Sigmoid colon (tissue), 7 donors: Measurements from ENCODE around the gene TNS2. TPM values are rescaled to one million over a fixed set of nuclear protein-coding genes. Genes with fewer than 3 reads are reported as not detected.

Experiments
- DNase-seq: peaks from one replicate; pipeline ENCODE4 v3.0.0-alpha.2; 2019
- H3K27ac ChIP-seq, 4 donors: fragments of 200-600 bp; sonication (generic); one replicate each; pipeline ENCODE4 v1.5.1; 2016 to 2019; ENCODE audit warnings: mild to moderate bottlenecking in 1 of 4
- H3K27me3 ChIP-seq, 3 donors: fragments of 200-600 bp; sonication (generic); one replicate each; pipeline ENCODE4 v1.5.1; 2019; ENCODE audit warnings: mild to moderate bottlenecking in 1 of 3
- H3K36me3 ChIP-seq, 4 donors: fragments of 200-600 bp; sonication (generic); one replicate each; pipeline ENCODE4 v1.5.1; 2016 to 2019
- H3K4me1 ChIP-seq, 4 donors: fragments of 200-600 bp; sonication (generic); one replicate each; pipeline ENCODE4 v1.5.1; 2017 to 2019
- H3K4me3 ChIP-seq, 4 donors: fragments of 200-600 bp; sonication (generic); one replicate each; pipeline ENCODE4 v1.5.1; 2017 to 2019; ENCODE audit warnings: mild to moderate bottlenecking in 2 of 4, moderate library complexity in 1 of 4
- H3K9me3 ChIP-seq, 4 donors: fragments of 200-600 bp in 3 of 4; sonication (generic) in 3 of 4; one replicate each; pipeline versions ENCODE4 v1.5.1 to v1.6.1; 2013 to 2019
- EP300 ChIP-seq, 4 donors: sonication (generic); formaldehyde crosslinking; IDR thresholded peaks; one replicate each; pipeline ENCODE4 v1.6.1; 2017; ENCODE audit warnings: antibody characterized with exemption in 4 of 4
- POLR2A ChIP-seq, 2 donors: fragments of 450-650 bp; IDR thresholded peaks; one replicate each; pipeline ENCODE4 v1.6.1; 2016; ENCODE audit warnings: antibody characterized with exemption in 2 of 2, mild to moderate bottlenecking in 2 of 2, moderate library complexity in 2 of 2
- POLR2AphosphoS5 ChIP-seq, 4 donors: sonication (generic); formaldehyde crosslinking; IDR thresholded peaks; one replicate each; pipeline ENCODE4 v1.6.1; 2017; ENCODE audit warnings: antibody characterized with exemption in 4 of 4
- WGBS, 2 donors: extraction: QIAGEN DNeasy Blood & Tissue Kit; methylation state at CpG; one replicate each; pipeline ENCODE4 v1.1.7; 2013; 5-methylcytosine and 5-hydroxymethylcytosine counted together
- intact Hi-C: fragments of 100-400 bp; cut with DNase I; formaldehyde crosslinking; loops from one replicate; pipeline ENCODE4 v1.15.1; 2023
- polyA plus RNA-seq, 3 donors: library from polyadenylated mRNA; stranded (reverse); fragments of 200-250 nt; gene quantifications; one replicate each; pipeline ENCODE4 v1.2.3, GENCODE V29; 2013
- total RNA-seq, 4 donors: library from RNA; depleted of rRNA; stranded (reverse); fragments of >200 nt; gene quantifications; one replicate each; pipeline ENCODE4 v1.1.0, GENCODE V29; 2016
- TF ChIP-seq, protein P1 (sequence below), 4 experiments: fragments of 450-650 bp in 3 of 4; fragments of 200-600 bp in 1 of 4; IDR thresholded peaks; one replicate each; pipeline ENCODE4 v1.5.1; 2016 to 2019; ENCODE audit warnings: antibody characterized with exemption in 4 of 4, mild to moderate bottlenecking in 3 of 4, moderate library complexity in 2 of 4
- donor health status: healthy with polysubstance abuse.
- donor health status: Bipolar disorder and iron deficiency.
- donor health status: healthy.

TNS2 gene
- total and polyA plus RNA-seq, 7 donors: 12.5 to 117 (median 109) TPM

DNA sequence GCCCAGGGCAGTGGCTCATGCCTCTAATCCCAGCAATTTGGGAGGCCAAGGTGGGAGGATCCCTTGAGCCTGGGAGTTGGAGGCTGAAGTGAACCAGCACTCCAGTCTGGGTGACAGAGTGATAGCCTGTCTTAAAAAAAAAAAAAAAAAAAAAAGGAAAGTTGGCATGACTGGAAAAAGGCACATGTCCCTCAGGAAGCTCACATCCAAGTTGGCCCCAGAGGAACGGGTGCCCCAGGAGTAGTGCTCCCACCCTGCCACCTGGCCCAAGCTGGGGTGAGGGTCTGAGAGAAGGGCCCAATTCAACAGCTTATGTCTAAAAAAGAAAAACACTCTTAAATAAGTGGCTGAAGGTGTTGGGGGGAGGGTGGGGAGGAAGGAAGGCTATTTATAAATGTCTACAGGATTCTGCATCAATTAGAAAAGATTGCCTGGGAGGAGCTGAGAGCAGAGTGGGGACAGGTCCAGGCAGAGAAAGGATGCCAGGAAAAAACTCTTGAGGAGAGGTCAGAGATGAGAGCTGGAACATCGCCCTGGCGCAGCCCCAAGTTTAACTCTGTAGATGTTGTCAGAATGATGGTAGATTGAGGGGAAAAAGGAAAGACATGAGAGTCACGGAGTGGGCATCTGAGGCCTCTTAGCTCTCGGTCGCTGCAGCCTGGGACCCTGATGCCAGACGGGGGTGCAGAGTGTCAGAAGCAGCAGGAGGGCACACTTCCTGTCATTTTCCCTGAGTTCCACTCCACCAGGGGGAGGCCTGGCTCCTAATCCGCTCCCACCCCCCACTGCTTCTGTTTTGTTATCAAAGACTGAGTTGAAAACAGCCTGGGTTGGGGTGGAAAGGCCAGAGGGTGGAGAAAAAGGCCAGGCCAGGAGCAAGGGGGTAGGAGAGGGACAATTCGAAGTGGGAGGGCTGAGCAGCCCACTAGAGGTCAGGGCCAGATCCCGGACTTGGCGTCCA is 22.0 kb downstream of the TNS2 start:
- Histone ChIP-seq H3K4me3 (no peak overlapping the region), H3K4me1 (peaks cover 0 to 59% (median 48%) of the 10 kb centered on the region in 4 donors), H3K27ac (peak overlapping the region; percentile 62 to 83 (median 71)), H3K27me3 (no peaks in the 10 kb centered on the region), H3K9me3 (no peaks in the 10 kb centered on the region), H3K36me3 (peaks cover 4 to 78% (median 24%) of the 10 kb centered on the region in 4 donors)
- WGBS, 2 donors: 75 to 84% methylated on average over 11 of the region's 11 CpGs
- DNase-seq: peak; percentile 95
- TF ChIP-seq EP300 (IDR thresholded peaks at IDR 0.05): no peak
- TF ChIP-seq POLR2AphosphoS5 (IDR thresholded peaks at IDR 0.05): peak in 2 of 4 donors; percentile 40 to 43
- intact Hi-C loops: no loop called here

DNA sequence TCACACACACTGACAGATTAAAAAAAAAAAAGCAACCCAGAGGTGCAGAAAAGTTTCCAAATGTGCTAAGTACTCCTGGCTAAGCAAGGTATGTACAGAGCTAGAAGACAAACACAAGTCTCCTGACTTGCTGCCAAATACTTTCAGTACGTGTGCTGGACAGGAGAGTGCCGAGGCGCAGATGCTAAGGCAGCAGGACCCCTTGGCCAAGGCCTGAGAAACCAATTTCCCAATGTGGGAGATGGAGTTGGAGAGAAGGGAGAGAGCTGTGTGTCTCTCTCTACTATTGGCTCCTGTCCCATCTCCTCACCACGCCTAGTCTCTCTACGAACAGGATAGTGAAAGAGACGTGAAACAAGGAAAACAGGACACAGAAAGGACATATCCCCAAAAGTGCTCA is 24.0 kb downstream of the TNS2 start:
- WGBS, 2 donors: 54 to 73% methylated on average over 6 of the region's 6 CpGs
- no peaks in the 10 kb centered on the region for H3K27me3 ChIP-seq
- peaks cover 0 to 72% (median 59%) of the 10 kb centered on the region in 4 donors for H3K4me1 ChIP-seq
- peak; percentile 89 for DNase-seq
- H3K27ac ChIP-seq: peak overlapping the region; percentile 59 to 83 (median 64)
- intact Hi-C loops: no loop called here
- H3K4me3 ChIP-seq: no peak overlapping the region
- no peaks in the 10 kb centered on the region for H3K9me3 ChIP-seq
- peaks cover 4 to 66% (median 18%) of the 10 kb centered on the region in 4 donors for H3K36me3 ChIP-seq
- TF ChIP-seq, protein P1, sequence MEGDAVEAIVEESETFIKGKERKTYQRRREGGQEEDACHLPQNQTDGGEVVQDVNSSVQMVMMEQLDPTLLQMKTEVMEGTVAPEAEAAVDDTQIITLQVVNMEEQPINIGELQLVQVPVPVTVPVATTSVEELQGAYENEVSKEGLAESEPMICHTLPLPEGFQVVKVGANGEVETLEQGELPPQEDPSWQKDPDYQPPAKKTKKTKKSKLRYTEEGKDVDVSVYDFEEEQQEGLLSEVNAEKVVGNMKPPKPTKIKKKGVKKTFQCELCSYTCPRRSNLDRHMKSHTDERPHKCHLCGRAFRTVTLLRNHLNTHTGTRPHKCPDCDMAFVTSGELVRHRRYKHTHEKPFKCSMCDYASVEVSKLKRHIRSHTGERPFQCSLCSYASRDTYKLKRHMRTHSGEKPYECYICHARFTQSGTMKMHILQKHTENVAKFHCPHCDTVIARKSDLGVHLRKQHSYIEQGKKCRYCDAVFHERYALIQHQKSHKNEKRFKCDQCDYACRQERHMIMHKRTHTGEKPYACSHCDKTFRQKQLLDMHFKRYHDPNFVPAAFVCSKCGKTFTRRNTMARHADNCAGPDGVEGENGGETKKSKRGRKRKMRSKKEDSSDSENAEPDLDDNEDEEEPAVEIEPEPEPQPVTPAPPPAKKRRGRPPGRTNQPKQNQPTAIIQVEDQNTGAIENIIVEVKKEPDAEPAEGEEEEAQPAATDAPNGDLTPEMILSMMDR (IDR thresholded peaks at IDR 0.05): no peak
- peak in 1 of 4 donors; percentile 11 for TF ChIP-seq POLR2AphosphoS5 (IDR thresholded peaks at IDR 0.05)

DNA sequence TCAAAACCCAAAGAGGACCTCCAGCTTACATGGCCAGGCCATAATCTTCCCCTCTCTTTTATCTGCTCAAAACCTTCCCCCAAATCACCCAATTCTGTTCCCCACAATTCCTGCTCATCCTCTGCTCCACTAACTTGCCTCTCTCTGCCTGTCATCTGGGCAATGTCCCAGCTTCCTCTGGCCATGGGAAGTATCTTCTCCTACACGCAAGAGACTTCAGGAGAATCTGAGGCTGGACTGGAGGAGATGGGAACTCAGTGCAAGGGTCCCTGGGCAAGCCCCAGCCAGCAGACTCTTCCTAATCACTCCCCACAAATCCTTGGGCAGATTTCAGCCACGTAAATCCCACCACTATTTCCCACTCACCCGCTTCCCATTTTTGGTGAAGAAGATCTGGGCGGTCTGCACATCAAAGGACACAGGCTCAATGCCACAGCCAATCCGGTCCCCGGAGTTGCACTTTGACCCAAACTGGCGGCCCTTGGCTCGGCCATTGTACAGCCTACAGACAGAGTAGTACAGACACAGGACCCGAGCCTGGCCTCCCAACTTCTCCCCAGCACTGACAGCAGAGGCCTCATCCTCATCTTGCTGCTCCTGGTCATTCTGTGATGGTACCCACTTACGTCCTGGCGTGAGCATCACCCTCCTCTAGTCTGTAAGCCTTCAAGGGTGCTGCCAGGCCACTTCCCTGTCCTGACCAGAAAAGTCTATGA is 24.6 kb downstream of the TNS2 start:
- TF ChIP-seq, protein P1 (IDR thresholded peaks at IDR 0.05): no peak
- TF ChIP-seq EP300 (IDR thresholded peaks at IDR 0.05): no peak
- no peak for TF ChIP-seq POLR2AphosphoS5 (IDR thresholded peaks at IDR 0.05)
- TF ChIP-seq POLR2A (IDR thresholded peaks at IDR 0.05): no peak
- H3K27me3 ChIP-seq: no peaks in the 10 kb centered on the region
- peak; percentile 72 for DNase-seq
- peaks cover 4 to 61% (median 16%) of the 10 kb centered on the region in 4 donors for H3K36me3 ChIP-seq
- H3K9me3 ChIP-seq: no peaks in the 10 kb centered on the region
- intact Hi-C loops: no loop called here
- no peak overlapping the region for H3K4me3 ChIP-seq
- WGBS, 2 donors: 88 to 94% methylated on average over 11 of the region's 11 CpGs
- peak overlapping the region; percentile 59 to 83 (median 64) for H3K27ac ChIP-seq
- H3K4me1 ChIP-seq: peaks cover 0 to 68% (median 59%) of the 10 kb centered on the region in 4 donors

DNA sequence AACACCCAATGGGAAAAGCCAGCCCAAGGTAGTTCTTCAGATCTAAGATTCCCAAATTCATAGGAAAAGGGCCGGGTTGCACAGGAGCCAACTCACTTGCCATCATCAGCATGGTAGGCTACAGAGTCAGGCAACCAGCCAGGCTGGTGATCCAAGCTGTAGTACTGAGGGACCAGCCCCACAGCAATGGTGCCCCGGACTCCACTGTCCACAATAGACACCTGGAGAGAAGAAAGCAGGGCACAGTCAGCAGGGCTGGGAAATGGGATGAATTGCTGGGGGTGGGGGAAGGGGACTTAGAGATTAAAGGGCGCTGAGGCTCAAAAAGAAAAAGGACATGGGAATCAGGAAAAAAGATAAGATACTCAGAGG is 25.1 kb downstream of the TNS2 start:
- WGBS, 2 donors: 95 to 96% methylated on average over 3 of the region's 3 CpGs
- Histone ChIP-seq H3K27ac (peak overlapping the region; percentile 59 to 83 (median 64)), H3K9me3 (no peaks in the 10 kb centered on the region), H3K4me3 (no peak overlapping the region), H3K36me3 (peaks cover 4 to 56% (median 16%) of the 10 kb centered on the region in 4 donors), H3K27me3 (no peaks in the 10 kb centered on the region), H3K4me1 (peaks cover 0 to 67% (median 59%) of the 10 kb centered on the region in 4 donors)
- intact Hi-C loops: no loop called here
- TF ChIP-seq, protein P1 (IDR thresholded peaks at IDR 0.05): no peak
- no peak for TF ChIP-seq POLR2AphosphoS5 (IDR thresholded peaks at IDR 0.05)
- DNase-seq: peak; percentile 61

DNA sequence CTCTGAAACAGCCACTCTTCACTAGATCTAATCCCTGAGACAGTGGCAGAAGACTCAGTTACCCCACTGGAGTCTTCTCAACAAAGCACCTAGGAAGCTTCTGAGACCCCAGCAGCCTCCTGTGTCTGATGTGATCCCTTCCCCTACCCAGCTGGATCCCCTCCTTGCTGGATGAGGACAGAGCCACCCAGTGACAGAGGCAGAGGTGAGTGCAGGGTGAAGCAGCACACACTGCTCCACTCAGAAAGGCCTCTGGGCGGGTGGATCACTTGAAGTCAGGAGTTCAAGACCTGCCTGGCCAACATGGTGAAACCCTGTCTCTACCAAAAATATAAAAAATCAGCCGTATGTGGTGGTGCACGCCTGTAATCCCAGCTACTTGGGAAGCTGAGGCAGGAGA is 26.6 kb downstream of the TNS2 start:
- intact Hi-C loops: no loop called here
- WGBS, 2 donors: 94 to 97% methylated on average over 3 of the region's 3 CpGs
- no peak overlapping the region for H3K4me3 ChIP-seq
- H3K27me3 ChIP-seq: no peaks in the 10 kb centered on the region
- peaks cover 4 to 43% (median 16%) of the 10 kb centered on the region in 4 donors for H3K36me3 ChIP-seq
- no peaks in the 10 kb centered on the region for H3K9me3 ChIP-seq
- no peak for TF ChIP-seq POLR2AphosphoS5 (IDR thresholded peaks at IDR 0.05)
- no peak for TF ChIP-seq EP300 (IDR thresholded peaks at IDR 0.05)
- TF ChIP-seq, protein P1 (IDR thresholded peaks at IDR 0.05): no peak
- no peak for TF ChIP-seq POLR2A (IDR thresholded peaks at IDR 0.05)
- DNase-seq: peak; percentile 56
- H3K4me1 ChIP-seq: peaks cover 0 to 64% (median 58%) of the 10 kb centered on the region in 4 donors
- peak overlapping the region in 1 of 4 donors; percentile 16 for H3K27ac ChIP-seq
